GM23338 (cell line): ENCODE results near the gene CNBD2.
"Not testable (repeated sequence)": the region's sequence is repeated elsewhere in the genome, so short reads cannot be mapped to it uniquely, and the experiment has no call there.

Experiments
- CREB1 ChIP-seq: fragments of 250-450 bp; sonication (Bioruptor Pico); IDR thresholded peaks from 2 replicates; pipeline ENCODE4 v1.5.0; 2020; ENCODE audit warnings: low read depth, mild to moderate bottlenecking, moderate library complexity
- CTCF ChIP-seq, 2 experiments: fragments of 200-600 bp in 1 of 2; sonication (generic) in 1 of 2; conservative IDR thresholded peaks; 2 replicates each; pipeline versions ENCODE4 v1.5.1 to v1.6.1; 2016 to 2017; ENCODE audit warnings: antibody characterized with exemption in 2 of 2, low read depth in 2 of 2, mild to moderate bottlenecking in 2 of 2, moderate library complexity in 1 of 2
- ETS1 ChIP-seq: IDR thresholded peaks from 2 replicates; pipeline ENCODE4 v1.6.1; 2016; ENCODE audit warnings: antibody characterized with exemption
- EZH2 ChIP-seq: fragments of 200-600 bp; sonication (generic); IDR thresholded peaks from one replicate; pipeline ENCODE4 v1.8.0; 2017; ENCODE audit warnings: antibody characterized with exemption, mild to moderate bottlenecking, low read depth; ENCODE audit not compliant: unreplicated experiment
- EZH2phosphoT487 ChIP-seq: fragments of 200-600 bp; sonication (generic); IDR thresholded peaks from one replicate; pipeline ENCODE4 v1.8.1; 2018; ENCODE audit warnings: antibody characterized with exemption; ENCODE audit not compliant: unreplicated experiment
- JUNB ChIP-seq: IDR thresholded peaks from one replicate; pipeline ENCODE4 v1.6.1; 2016; ENCODE audit warnings: antibody characterized with exemption; ENCODE audit not compliant: unreplicated experiment
- NANOG ChIP-seq: IDR thresholded peaks from 2 replicates; pipeline ENCODE4 v1.6.1; 2016; ENCODE audit warnings: antibody characterized with exemption, borderline replicate concordance
- POLR2AphosphoS5 ChIP-seq: IDR thresholded peaks from 2 replicates; pipeline ENCODE4 v1.6.1; 2016; ENCODE audit warnings: antibody characterized with exemption, low read depth
- REST ChIP-seq: IDR thresholded peaks from one replicate; pipeline ENCODE4 v1.6.1; 2018; ENCODE audit warnings: antibody characterized with exemption; ENCODE audit not compliant: unreplicated experiment
- STAT1 ChIP-seq: IDR thresholded peaks from one replicate; pipeline ENCODE4 v1.6.1; 2016; ENCODE audit warnings: antibody characterized with exemption; ENCODE audit not compliant: unreplicated experiment
- ZNF114 ChIP-seq: fragments of 250-450 bp; sonication (Bioruptor Pico); IDR thresholded peaks from 2 replicates; pipeline ENCODE4 v1.5.0; 2020; ENCODE audit warnings: mild to moderate bottlenecking, moderate library complexity
- ZNF331 ChIP-seq: fragments of 250-450 bp; sonication (Bioruptor Pico); IDR thresholded peaks from 2 replicates; pipeline ENCODE4 v1.5.0; 2020; ENCODE audit warnings: low read depth, mild to moderate bottlenecking, moderate library complexity
- ZNF462 ChIP-seq: fragments of 250-450 bp; sonication (Bioruptor Pico); IDR thresholded peaks from 2 replicates; pipeline ENCODE4 v1.5.0; 2020; ENCODE audit warnings: mild to moderate bottlenecking, moderate library complexity

GRCh38 chr20:36049408-36049807 is 81.0 kb downstream of the CNBD2 start:
- TF ChIP-seq POLR2AphosphoS5; CTCF (conservative IDR thresholded peaks at IDR 0.05; ENCODE audit: low read depth in 2 of 2); REST; EZH2; EZH2phosphoT487; JUNB; ETS1; CREB1 (CRISPR knock-in tag); ZNF462 (CRISPR knock-in tag); NANOG; ZNF114 (CRISPR knock-in tag); STAT1; ZNF331: not testable (repeated sequence)
